ENCODE results near the gene PARP1. TPM values are rescaled to one million over a fixed set of nuclear protein-coding genes. Genes with fewer than 3 reads are reported as not detected.

PARP1 gene
- total RNA-seq, 1 donor from 2014 or later, result 37.1 TPM

DNA sequence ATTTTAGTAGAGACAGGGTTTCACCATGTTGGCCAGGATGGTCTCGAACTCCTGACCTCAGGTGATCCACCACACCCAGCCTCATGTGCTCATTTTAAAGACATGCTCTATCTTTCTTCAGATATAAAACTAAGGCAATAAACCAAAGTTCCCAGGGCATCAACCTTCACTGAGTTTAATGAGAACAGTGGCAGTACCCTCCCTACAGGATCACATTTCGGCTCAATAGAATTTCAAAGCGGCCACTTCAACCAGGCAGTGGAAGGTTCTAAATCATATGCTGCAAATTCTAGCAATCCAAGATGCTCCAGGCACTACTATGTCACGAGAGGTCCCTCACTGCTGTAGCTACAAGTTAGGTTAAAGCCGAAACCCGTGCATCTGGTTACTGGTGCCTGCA, 45.5 kb downstream of the PARP1 start:
- Histone ChIP-seq H3K9me3 (no peaks in the 10 kb centered on the region), H3K36me3 (peaks cover 71 to 88% of the 10 kb centered on the region in 2 donors), H3K4me1 (peaks cover 0 to 11% of the 10 kb centered on the region in 2 donors), H3K27ac (no peak overlapping the region), H3K27me3 (no peaks in the 10 kb centered on the region), H3K4me3 (no peak overlapping the region)
- intact Hi-C loops (cut with DNase I), result no loop called here
- DNase-seq (ENCODE audit: low spot score in 2 of 2), result no peak
- TF ChIP-seq, protein P1, sequence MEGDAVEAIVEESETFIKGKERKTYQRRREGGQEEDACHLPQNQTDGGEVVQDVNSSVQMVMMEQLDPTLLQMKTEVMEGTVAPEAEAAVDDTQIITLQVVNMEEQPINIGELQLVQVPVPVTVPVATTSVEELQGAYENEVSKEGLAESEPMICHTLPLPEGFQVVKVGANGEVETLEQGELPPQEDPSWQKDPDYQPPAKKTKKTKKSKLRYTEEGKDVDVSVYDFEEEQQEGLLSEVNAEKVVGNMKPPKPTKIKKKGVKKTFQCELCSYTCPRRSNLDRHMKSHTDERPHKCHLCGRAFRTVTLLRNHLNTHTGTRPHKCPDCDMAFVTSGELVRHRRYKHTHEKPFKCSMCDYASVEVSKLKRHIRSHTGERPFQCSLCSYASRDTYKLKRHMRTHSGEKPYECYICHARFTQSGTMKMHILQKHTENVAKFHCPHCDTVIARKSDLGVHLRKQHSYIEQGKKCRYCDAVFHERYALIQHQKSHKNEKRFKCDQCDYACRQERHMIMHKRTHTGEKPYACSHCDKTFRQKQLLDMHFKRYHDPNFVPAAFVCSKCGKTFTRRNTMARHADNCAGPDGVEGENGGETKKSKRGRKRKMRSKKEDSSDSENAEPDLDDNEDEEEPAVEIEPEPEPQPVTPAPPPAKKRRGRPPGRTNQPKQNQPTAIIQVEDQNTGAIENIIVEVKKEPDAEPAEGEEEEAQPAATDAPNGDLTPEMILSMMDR (IDR thresholded peaks at IDR 0.05), result no peak

DNA sequence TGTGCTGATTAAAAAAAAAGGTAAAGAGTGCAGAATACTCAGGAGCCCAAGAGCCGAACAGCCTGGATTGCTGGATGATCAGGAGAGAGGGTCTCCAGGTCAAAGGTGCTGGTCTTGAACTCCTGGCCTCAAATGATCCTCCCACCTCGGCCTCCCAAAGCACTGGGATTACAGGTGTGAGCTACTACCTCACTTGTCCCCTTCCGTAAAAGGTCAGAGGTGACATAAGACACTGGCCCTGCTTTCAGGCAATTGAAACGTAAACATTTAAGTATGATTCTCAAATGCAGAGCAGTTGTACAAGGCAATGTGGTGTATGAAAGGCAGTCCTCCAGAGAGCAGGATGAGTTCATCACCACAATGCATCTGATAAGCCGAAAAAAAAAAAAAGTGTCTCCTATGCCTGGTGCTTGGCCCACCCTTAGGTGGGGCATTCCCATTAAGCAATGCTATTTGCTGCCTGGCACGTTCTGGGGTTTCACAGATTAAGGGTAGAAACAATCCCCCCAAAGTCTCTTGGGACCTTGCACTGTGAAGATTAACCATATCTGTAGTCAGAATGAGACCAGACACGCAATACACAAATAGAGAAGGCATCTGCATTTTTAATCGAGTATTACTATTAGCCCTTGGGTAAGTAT, 47.7 kb downstream of the PARP1 start:
- Histone ChIP-seq H3K27me3 (no peaks in the 10 kb centered on the region), H3K4me3 (no peak overlapping the region)

DNA sequence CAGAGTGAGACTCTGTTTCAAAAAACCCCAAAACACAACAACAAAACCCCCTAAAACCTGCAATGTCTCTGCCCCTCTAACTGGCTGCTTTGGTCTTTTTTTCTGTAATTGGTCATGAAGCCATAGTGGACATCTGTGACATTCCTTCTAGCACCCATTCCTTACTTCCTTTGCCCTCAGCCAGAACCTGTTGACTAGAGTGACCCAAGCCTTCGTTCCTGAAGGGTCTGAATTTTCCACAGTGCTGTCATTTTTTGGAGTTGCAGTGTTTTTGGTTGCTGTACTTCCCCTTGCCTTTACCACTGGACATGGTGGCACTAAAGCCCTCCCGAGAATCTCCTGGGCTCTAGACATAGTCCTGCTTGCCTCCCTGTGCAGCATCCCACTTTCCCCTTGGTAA, 50.5 kb downstream of the PARP1 start:
- TF ChIP-seq, protein P1 (IDR thresholded peaks at IDR 0.05), result no peak

More for the DNA sequence above, 47.7 kb downstream of the PARP1 start:
- TF ChIP-seq, protein P1 (IDR thresholded peaks at IDR 0.05), result no peak
- Histone ChIP-seq H3K27ac (no peak overlapping the region), H3K4me1 (peaks cover 0 to 21% of the 10 kb centered on the region in 2 donors), H3K9me3 (no peaks in the 10 kb centered on the region), H3K36me3 (peaks cover 56 to 66% of the 10 kb centered on the region in 2 donors)
- intact Hi-C loops (cut with DNase I), result no loop called here
- no peak for DNase-seq (ENCODE audit: low spot score in 2 of 2)

DNA sequence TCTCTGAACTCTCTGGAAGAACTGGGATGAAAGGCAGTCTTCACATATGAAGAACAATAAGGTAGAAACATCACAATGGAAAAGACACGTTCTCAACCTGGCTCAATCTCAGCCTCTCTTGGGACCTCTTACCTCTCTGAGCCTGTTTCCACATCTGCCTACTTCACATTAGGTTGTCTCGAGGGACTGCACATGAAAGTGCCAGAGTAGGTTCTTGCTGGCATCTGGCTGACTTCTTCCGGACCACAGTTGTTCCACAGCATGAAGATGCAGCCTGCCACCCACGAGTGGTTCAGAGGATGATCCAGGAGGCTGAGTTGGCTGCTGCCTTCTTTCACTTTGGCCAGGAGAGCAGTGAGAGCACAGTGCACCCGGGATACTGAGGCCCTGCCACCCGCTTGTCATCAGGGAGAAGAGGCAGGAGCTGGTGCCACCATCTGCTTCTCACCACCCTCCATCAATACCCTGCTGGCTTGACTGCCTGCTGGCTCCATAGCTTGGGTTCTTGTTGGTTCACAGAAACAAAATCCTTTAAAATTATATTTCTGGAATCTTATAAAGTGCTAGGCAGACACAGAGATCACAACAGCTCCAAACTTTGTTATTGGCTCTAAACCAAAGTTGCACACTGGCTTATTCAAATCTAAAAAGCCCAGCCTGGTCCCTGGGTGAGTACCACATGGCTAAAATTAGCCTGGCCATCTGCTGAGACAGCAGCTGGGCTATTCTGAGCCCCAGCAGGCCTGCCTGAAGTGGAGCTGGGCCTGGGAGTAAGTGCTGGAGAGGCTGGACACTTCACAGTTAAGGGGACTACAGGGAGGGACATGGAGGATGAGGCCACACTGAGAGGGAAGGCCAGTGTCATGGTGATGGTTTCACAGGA, 52.0 kb downstream of the PARP1 start:
- intact Hi-C loops (cut with DNase I), result no loop called here
- Histone ChIP-seq H3K27ac (peak overlapping the region; percentile 42 to 63), H3K36me3 (peaks cover 24 to 27% of the 10 kb centered on the region in 2 donors)

More for the DNA sequence above, 50.5 kb downstream of the PARP1 start:
- no peak overlapping the region for H3K4me3 ChIP-seq
- intact Hi-C loops (cut with DNase I), result no loop called here
- no peak for DNase-seq (ENCODE audit: low spot score in 2 of 2)
- H3K27me3 ChIP-seq, result no peaks in the 10 kb centered on the region
- H3K36me3 ChIP-seq, result peaks cover 38 to 42% of the 10 kb centered on the region in 2 donors
- peaks cover 0 to 9% of the 10 kb centered on the region in 2 donors for H3K4me1 ChIP-seq
- no peaks in the 10 kb centered on the region for H3K9me3 ChIP-seq
- H3K27ac ChIP-seq, result peak overlapping the region in 1 of 2 donors; percentile 63

DNA sequence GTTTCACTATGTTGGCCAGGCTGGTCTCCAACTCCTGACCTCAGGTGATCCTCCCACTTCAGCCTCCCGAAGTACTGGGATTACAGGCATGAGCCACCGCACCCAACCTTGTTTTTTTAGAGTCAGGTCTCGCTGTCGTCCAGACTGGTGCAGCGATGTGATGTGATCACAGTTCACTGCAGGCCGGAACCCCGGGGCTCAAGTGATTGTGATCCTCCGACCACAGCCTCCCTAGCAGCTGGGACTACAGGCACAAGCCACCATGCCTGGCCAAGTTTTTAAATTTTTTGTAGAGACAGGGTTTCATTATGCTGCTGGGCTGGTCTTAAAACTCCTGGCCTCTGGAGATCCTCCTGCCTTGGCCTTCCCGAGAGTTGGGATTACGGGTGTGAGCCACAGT, 52.9 kb downstream of the PARP1 start:
- no peak overlapping the region for H3K27ac ChIP-seq
- TF ChIP-seq, protein P1 (IDR thresholded peaks at IDR 0.05), result no peak
- peaks cover 17 to 18% of the 10 kb centered on the region in 2 donors for H3K36me3 ChIP-seq
- intact Hi-C loops (cut with DNase I), result no loop called here
- H3K9me3 ChIP-seq, result no peaks in the 10 kb centered on the region
- H3K27me3 ChIP-seq, result no peaks in the 10 kb centered on the region
- DNase-seq (ENCODE audit: low spot score in 2 of 2), result no peak
- H3K4me1 ChIP-seq, result peaks cover 0 to 9% of the 10 kb centered on the region in 2 donors
- H3K4me3 ChIP-seq, result no peak overlapping the region

More for the DNA sequence above, 52.0 kb downstream of the PARP1 start:
- Histone ChIP-seq H3K4me1 (peaks cover 0 to 9% of the 10 kb centered on the region in 2 donors), H3K9me3 (no peaks in the 10 kb centered on the region), H3K27me3 (no peaks in the 10 kb centered on the region), H3K4me3 (no peak overlapping the region)
- TF ChIP-seq, protein P1 (IDR thresholded peaks at IDR 0.05), result no peak
- no peak for DNase-seq (ENCODE audit: low spot score in 2 of 2)

Data from ascending aorta (tissue), 2 donors.